Measurements from ENCODE around the gene TRIM13.

- TF ChIP-seq EZH2 (IDR thresholded peaks at IDR 0.05), result no peak
- no peak for TF ChIP-seq CTCF (IDR thresholded peaks at IDR 0.05)
Measured at GRCh38 chr13:50017819-50018218, 21.0 kb downstream of the TRIM13 start.
